Measurements from ENCODE around the gene KCNQ5. TPM values are rescaled to one million over a fixed set of nuclear protein-coding genes. Genes with fewer than 3 reads are reported as not detected.
"Not testable (repeated sequence)": the region's sequence is repeated elsewhere in the genome, so short reads cannot be mapped to it uniquely, and the experiment has no call there.

KCNQ5 gene
- total RNA-seq, 1 donor from 2014 or later, result 10.1 TPM

DNA sequence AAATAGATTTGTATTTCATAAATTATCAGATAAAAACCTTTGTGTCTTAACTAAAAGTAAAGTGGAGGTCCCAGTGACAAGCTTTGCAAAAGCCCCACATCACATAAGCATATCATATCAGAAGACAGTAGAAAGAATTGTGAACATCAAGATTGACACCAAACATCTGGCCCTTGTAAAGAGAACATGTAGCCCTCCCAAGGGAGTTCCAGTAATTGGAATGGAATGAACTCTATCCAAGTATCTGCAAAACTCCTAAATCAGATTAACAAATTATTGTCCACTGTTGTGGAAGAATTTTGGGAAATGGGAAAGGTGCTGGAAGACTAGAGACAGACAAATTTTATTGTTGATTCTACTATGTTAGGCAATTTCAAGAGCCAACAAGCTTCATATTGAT is 268.8 kb downstream of the KCNQ5 start:
- DNase-seq (no peak), ATAC-seq (ENCODE audit: low read depth) (no peak)
- no peak overlapping the region for H3K4me3 Mint-ChIP-seq
- no peaks in the 10 kb centered on the region for H3K36me3 Mint-ChIP-seq (ENCODE audit: low read depth)
- POLR2A ChIA-PET, result no interaction called here
- no peak overlapping the region for H3K27ac Mint-ChIP-seq
- CTCF ChIA-PET, result no interaction called here
- peaks cover 13% of the 10 kb centered on the region for H3K9me3 Mint-ChIP-seq
- intact Hi-C loops (cut with micrococcal nuclease), result no loop called here
- H3K27me3 Mint-ChIP-seq, result no peaks in the 10 kb centered on the region
- TF ChIP-seq CTCF (IDR thresholded peaks at IDR 0.05), result no peak
- H3K4me1 Mint-ChIP-seq, result no peaks in the 10 kb centered on the region

GRCh38 chr6:72892901-72893300 is 271.0 kb downstream of the KCNQ5 start:
- DNase-seq (no peak), ATAC-seq (ENCODE audit: low read depth) (no peak)
- intact Hi-C loops (cut with micrococcal nuclease), result no loop called here
- no peaks in the 10 kb centered on the region for H3K27me3 Mint-ChIP-seq
- peaks cover 7% of the 10 kb centered on the region for H3K9me3 Mint-ChIP-seq
- CTCF ChIA-PET, result no interaction called here
- TF ChIP-seq CTCF (IDR thresholded peaks at IDR 0.05), result no peak
- no peak overlapping the region for H3K27ac Mint-ChIP-seq
- POLR2A ChIA-PET, result no interaction called here
- H3K4me1 Mint-ChIP-seq, result no peaks in the 10 kb centered on the region
- peaks cover 8% of the 10 kb centered on the region for H3K36me3 Mint-ChIP-seq (ENCODE audit: low read depth)
- no peak overlapping the region for H3K4me3 Mint-ChIP-seq

- no peak for DNase-seq
- H3K9me3 Mint-ChIP-seq, result peaks cover 17% of the 10 kb centered on the region
- intact Hi-C loops (cut with micrococcal nuclease), result no loop called here
- peaks cover 14% of the 10 kb centered on the region for H3K36me3 Mint-ChIP-seq (ENCODE audit: low read depth)
- no peak overlapping the region for H3K4me3 Mint-ChIP-seq
- ChIA-PET POLR2A (no interaction called here), CTCF (interaction anchor here (1.1 kb wide), 1 partner anchor 32 kb away, joined by 4 read pairs; no protein-coding TSS in a partner anchor)
- no peak for ATAC-seq (ENCODE audit: low read depth)
- TF ChIP-seq CTCF (IDR thresholded peaks at IDR 0.05), result no peak
- H3K4me1 Mint-ChIP-seq, result no peaks in the 10 kb centered on the region
- H3K27me3 Mint-ChIP-seq, result no peaks in the 10 kb centered on the region
- H3K27ac Mint-ChIP-seq, result no peak overlapping the region
These were observed 272.2 kb downstream of the KCNQ5 start for GRCh38 chr6:72894091-72894490.

GRCh38 chr6:72898313-72898712 is 276.4 kb downstream of the KCNQ5 start:
- H3K4me1 Mint-ChIP-seq; ATAC-seq (ENCODE audit: low read depth); H3K4me3 Mint-ChIP-seq; DNase-seq; H3K27me3 Mint-ChIP-seq; CTCF ChIA-PET; POLR2A ChIA-PET; intact Hi-C loops (cut with micrococcal nuclease); H3K27ac Mint-ChIP-seq: not testable (repeated sequence)
- Mint-ChIP-seq H3K9me3 (peaks cover 24% of the 10 kb centered on the region), H3K36me3 (ENCODE audit: low read depth) (peaks cover 16% of the 10 kb centered on the region)

GRCh38 chr6:72905705-72906478 is 284.0 kb downstream of the KCNQ5 start:
- no peak for ATAC-seq (ENCODE audit: low read depth)
- POLR2A ChIA-PET, result no interaction called here
- no peak overlapping the region for H3K4me3 Mint-ChIP-seq

More at GRCh38 chr6:72905705-72906478, 284.0 kb downstream of the KCNQ5 start:
- Mint-ChIP-seq H3K4me1 (peaks cover 5% of the 10 kb centered on the region), H3K27me3 (no peaks in the 10 kb centered on the region), H3K27ac (no peak overlapping the region), H3K9me3 (peaks cover 16% of the 10 kb centered on the region), H3K36me3 (ENCODE audit: low read depth) (peaks cover 2% of the 10 kb centered on the region)
- TF ChIP-seq CTCF (IDR thresholded peaks at IDR 0.05), result no peak
- intact Hi-C loops (cut with micrococcal nuclease), result no loop called here
- CTCF ChIA-PET, result no interaction called here
- no peak for DNase-seq

All from activated B cell treated with CpG ODN at 0.5 μM for 24 hours (primary cell).